ENCODE measurements around the gene RAB22A.

DNA sequence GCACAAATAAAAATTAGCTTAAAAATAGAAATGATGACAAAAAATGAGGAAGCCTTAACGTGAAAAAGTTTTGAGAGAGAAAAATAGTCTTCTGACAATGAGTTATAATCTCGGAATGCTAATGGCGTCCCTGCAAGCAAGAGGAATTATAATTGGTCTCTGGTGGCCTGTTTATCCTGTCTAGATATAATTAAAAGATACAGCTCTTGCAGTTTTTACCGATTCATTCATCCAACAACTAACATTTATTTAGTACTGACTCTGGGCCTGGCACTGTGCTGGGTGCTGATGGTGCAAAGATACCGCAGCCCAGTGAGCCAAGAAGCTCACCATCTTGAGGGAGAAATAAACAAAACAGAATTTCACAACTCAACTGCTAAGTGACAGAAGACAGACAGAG lies 49.5 kb upstream of the RAB22A start:
- TF ChIP-seq, protein P1, sequence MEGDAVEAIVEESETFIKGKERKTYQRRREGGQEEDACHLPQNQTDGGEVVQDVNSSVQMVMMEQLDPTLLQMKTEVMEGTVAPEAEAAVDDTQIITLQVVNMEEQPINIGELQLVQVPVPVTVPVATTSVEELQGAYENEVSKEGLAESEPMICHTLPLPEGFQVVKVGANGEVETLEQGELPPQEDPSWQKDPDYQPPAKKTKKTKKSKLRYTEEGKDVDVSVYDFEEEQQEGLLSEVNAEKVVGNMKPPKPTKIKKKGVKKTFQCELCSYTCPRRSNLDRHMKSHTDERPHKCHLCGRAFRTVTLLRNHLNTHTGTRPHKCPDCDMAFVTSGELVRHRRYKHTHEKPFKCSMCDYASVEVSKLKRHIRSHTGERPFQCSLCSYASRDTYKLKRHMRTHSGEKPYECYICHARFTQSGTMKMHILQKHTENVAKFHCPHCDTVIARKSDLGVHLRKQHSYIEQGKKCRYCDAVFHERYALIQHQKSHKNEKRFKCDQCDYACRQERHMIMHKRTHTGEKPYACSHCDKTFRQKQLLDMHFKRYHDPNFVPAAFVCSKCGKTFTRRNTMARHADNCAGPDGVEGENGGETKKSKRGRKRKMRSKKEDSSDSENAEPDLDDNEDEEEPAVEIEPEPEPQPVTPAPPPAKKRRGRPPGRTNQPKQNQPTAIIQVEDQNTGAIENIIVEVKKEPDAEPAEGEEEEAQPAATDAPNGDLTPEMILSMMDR (IDR thresholded peaks at IDR 0.05 in 2 of 3, conservative IDR thresholded peaks at IDR 0.05 in 1 of 3; ENCODE audit: insufficient read depth in 2 of 3, low read depth in 1 of 3, low read length in 3 of 3), result no peak
- TF ChIP-seq, protein P2, sequence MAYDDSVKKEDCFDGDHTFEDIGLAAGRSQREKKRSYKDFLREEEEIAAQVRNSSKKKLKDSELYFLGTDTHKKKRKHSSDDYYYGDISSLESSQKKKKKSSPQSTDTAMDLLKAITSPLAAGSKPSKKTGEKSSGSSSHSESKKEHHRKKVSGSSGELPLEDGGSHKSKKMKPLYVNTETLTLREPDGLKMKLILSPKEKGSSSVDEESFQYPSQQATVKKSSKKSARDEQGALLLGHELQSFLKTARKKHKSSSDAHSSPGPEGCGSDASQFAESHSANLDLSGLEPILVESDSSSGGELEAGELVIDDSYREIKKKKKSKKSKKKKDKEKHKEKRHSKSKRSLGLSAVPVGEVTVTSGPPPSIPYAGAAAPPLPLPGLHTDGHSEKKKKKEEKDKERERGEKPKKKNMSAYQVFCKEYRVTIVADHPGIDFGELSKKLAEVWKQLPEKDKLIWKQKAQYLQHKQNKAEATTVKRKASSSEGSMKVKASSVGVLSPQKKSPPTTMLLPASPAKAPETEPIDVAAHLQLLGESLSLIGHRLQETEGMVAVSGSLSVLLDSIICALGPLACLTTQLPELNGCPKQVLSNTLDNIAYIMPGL (CRISPR knock-in tag; IDR thresholded peaks at IDR 0.05), result no peak
- TF ChIP-seq, protein P3, sequence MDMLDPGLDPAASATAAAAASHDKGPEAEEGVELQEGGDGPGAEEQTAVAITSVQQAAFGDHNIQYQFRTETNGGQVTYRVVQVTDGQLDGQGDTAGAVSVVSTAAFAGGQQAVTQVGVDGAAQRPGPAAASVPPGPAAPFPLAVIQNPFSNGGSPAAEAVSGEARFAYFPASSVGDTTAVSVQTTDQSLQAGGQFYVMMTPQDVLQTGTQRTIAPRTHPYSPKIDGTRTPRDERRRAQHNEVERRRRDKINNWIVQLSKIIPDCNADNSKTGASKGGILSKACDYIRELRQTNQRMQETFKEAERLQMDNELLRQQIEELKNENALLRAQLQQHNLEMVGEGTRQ (CRISPR knock-in tag; IDR thresholded peaks at IDR 0.05), result no peak
- TF ChIP-seq CXXC5 (CRISPR knock-in tag; IDR thresholded peaks at IDR 0.05), result no peak
- TF ChIP-seq, protein P4, sequence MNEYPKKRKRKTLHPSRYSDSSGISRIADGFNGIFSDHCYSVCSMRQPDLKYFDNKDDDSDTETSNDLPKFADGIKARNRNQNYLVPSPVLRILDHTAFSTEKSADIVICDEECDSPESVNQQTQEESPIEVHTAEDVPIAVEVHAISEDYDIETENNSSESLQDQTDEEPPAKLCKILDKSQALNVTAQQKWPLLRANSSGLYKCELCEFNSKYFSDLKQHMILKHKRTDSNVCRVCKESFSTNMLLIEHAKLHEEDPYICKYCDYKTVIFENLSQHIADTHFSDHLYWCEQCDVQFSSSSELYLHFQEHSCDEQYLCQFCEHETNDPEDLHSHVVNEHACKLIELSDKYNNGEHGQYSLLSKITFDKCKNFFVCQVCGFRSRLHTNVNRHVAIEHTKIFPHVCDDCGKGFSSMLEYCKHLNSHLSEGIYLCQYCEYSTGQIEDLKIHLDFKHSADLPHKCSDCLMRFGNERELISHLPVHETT (CRISPR knock-in tag; conservative IDR thresholded peaks at IDR 0.05 in 1 of 2, IDR thresholded peaks at IDR 0.05 in 1 of 2), result no peak
- TF ChIP-seq, protein P5, sequence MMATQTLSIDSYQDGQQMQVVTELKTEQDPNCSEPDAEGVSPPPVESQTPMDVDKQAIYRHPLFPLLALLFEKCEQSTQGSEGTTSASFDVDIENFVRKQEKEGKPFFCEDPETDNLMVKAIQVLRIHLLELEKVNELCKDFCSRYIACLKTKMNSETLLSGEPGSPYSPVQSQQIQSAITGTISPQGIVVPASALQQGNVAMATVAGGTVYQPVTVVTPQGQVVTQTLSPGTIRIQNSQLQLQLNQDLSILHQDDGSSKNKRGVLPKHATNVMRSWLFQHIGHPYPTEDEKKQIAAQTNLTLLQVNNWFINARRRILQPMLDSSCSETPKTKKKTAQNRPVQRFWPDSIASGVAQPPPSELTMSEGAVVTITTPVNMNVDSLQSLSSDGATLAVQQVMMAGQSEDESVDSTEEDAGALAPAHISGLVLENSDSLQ (IDR thresholded peaks at IDR 0.05), result no peak
- TF ChIP-seq PRPF4 (IDR thresholded peaks at IDR 0.05; ENCODE audit: insufficient read depth, low read depth, low read length, poor library complexity, severe bottlenecking), result no peak
- TF ChIP-seq ZBTB7A (IDR thresholded peaks at IDR 0.05; ENCODE audit: borderline replicate concordance, control insufficient read depth, low read depth, low read length), result no peak
